ENCODE data around the gene LHFPL2. TPM values are rescaled to one million over a fixed set of nuclear protein-coding genes. Genes with fewer than 3 reads are reported as not detected.

LHFPL2 gene
- polyA plus RNA-seq, 3 donors = 3.7 to 11.6 (median 7.3) TPM

DNA sequence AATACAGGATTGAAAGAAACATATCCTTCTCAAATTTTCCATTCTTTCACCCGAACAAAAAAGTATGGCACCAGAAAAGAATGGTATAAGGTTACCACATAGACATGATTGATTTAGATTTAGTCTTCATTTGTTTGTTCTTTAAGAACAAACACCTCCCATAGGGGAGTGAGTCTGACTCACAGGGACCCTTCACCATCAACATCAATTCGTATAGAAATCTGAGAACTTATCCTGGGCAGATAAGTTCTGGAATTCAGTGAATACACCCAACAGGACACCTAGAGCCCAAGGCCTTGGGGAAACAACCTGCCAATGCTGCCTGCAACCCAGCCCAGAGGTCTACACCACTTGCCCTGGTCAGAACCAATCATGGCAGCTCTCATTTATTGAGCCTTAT, 46.2 kb downstream of the LHFPL2 start:
- Histone ChIP-seq H3K9me3 (replicated peaks in 1 of 2; ENCODE audit: control insufficient read depth in 1 of 2, insufficient read depth in 1 of 2, low read length in 2 of 2) (no peaks in the 10 kb centered on the region), H3K27ac (ENCODE audit: low read depth in 1 of 2, low read length in 2 of 2) (no peak overlapping the region), H3K79me2 (ENCODE audit: insufficient read depth, low read length) (no peaks in the 10 kb centered on the region), H3K27me3 (ENCODE audit: control insufficient read depth in 2 of 2, insufficient read depth in 2 of 2, low read length in 2 of 2) (no peaks in the 10 kb centered on the region), H3K36me3 (replicated peaks in 1 of 2; ENCODE audit: control insufficient read depth in 1 of 2, insufficient read depth in 2 of 2, low read length in 2 of 2) (no peaks in the 10 kb centered on the region), H3K4me3 (replicated peaks in 1 of 3; ENCODE audit: low read depth in 2 of 3, low read length in 3 of 3) (no peak overlapping the region), H3K4me2 (replicated peaks; ENCODE audit: extremely low read depth, low read length, poor library complexity, severe bottlenecking) (no peak overlapping the region), H4K20me1 (ENCODE audit: insufficient read depth, low read length) (no peaks in the 10 kb centered on the region), H2AFZ (ENCODE audit: insufficient read depth, low read depth, low read length, poor library complexity, severe bottlenecking) (no peak overlapping the region), H3K4me1 (ENCODE audit: control insufficient read depth in 1 of 2, insufficient read depth in 2 of 2, low read length in 2 of 2) (no peaks in the 10 kb centered on the region), H3K9ac (ENCODE audit: insufficient read depth, low read length, poor library complexity, severe bottlenecking) (no peak overlapping the region)
- no peaks in the 10 kb centered on the region for H3K36me3 Mint-ChIP-seq
- H3K9me3 Mint-ChIP-seq = peaks cover 0 to 4% (median 0%) of the 10 kb centered on the region in 7 donors
- no peaks in the 10 kb centered on the region for H3K4me1 Mint-ChIP-seq
- intact Hi-C loops (cut with micrococcal nuclease) = no loop called here
- no peak overlapping the region for H3K4me3 Mint-ChIP-seq
- TF ChIP-seq, protein P1, sequence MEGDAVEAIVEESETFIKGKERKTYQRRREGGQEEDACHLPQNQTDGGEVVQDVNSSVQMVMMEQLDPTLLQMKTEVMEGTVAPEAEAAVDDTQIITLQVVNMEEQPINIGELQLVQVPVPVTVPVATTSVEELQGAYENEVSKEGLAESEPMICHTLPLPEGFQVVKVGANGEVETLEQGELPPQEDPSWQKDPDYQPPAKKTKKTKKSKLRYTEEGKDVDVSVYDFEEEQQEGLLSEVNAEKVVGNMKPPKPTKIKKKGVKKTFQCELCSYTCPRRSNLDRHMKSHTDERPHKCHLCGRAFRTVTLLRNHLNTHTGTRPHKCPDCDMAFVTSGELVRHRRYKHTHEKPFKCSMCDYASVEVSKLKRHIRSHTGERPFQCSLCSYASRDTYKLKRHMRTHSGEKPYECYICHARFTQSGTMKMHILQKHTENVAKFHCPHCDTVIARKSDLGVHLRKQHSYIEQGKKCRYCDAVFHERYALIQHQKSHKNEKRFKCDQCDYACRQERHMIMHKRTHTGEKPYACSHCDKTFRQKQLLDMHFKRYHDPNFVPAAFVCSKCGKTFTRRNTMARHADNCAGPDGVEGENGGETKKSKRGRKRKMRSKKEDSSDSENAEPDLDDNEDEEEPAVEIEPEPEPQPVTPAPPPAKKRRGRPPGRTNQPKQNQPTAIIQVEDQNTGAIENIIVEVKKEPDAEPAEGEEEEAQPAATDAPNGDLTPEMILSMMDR (IDR thresholded peaks at IDR 0.05) = no peak
- DNase-seq = no peak
- WGBS (ENCODE audit: insufficient coverage) = 100% methylated on average over 1 of the region's 2 CpGs
- H3K27me3 Mint-ChIP-seq (ENCODE audit: low read depth in 3 of 3) = peaks cover 0 to 8% (median 3%) of the 10 kb centered on the region in 3 donors
- no peak overlapping the region for H3K27ac Mint-ChIP-seq

- no peaks in the 10 kb centered on the region for H3K4me1 Mint-ChIP-seq
- no peaks in the 10 kb centered on the region for H3K36me3 Mint-ChIP-seq
- Histone ChIP-seq H3K27ac (ENCODE audit: low read depth in 1 of 2, low read length in 2 of 2) (no peak overlapping the region), H3K79me2 (ENCODE audit: insufficient read depth, low read length) (no peaks in the 10 kb centered on the region), H3K4me3 (replicated peaks in 1 of 3; ENCODE audit: low read depth in 2 of 3, low read length in 3 of 3) (no peak overlapping the region), H3K4me2 (replicated peaks; ENCODE audit: extremely low read depth, low read length, poor library complexity, severe bottlenecking) (no peak overlapping the region), H3K4me1 (ENCODE audit: control insufficient read depth in 1 of 2, insufficient read depth in 2 of 2, low read length in 2 of 2) (no peaks in the 10 kb centered on the region), H3K9ac (ENCODE audit: insufficient read depth, low read length, poor library complexity, severe bottlenecking) (no peak overlapping the region), H2AFZ (ENCODE audit: insufficient read depth, low read depth, low read length, poor library complexity, severe bottlenecking) (no peak overlapping the region), H3K36me3 (replicated peaks in 1 of 2; ENCODE audit: control insufficient read depth in 1 of 2, insufficient read depth in 2 of 2, low read length in 2 of 2) (no peaks in the 10 kb centered on the region), H3K27me3 (ENCODE audit: control insufficient read depth in 2 of 2, insufficient read depth in 2 of 2, low read length in 2 of 2) (no peaks in the 10 kb centered on the region), H4K20me1 (ENCODE audit: insufficient read depth, low read length) (no peaks in the 10 kb centered on the region), H3K9me3 (replicated peaks in 1 of 2; ENCODE audit: control insufficient read depth in 1 of 2, insufficient read depth in 1 of 2, low read length in 2 of 2) (no peaks in the 10 kb centered on the region)
- no peak overlapping the region for H3K27ac Mint-ChIP-seq
- H3K9me3 Mint-ChIP-seq = peaks cover 0 to 1% (median 0%) of the 10 kb centered on the region in 7 donors
- TF ChIP-seq, protein P1 (IDR thresholded peaks at IDR 0.05) = no peak
- no peak overlapping the region for H3K4me3 Mint-ChIP-seq
- peaks cover 0 to 6% (median under 1%) of the 10 kb centered on the region in 3 donors for H3K27me3 Mint-ChIP-seq (ENCODE audit: low read depth in 3 of 3)
- no CpG with 5 or more reads among the region's 3 CpGs for WGBS (ENCODE audit: insufficient coverage)
- DNase-seq = no peak
- intact Hi-C loops (cut with micrococcal nuclease) = no loop called here
These were observed 46.8 kb downstream of the LHFPL2 start for GRCh38 chr5:78601559-78602314.

All from CD14-positive monocyte (primary cell).